HL-60 (cell line): ENCODE results near the gene TRIM17.

ENCODE experiments used
- DNase-seq, 2 experiments: peaks; one replicate each; pipeline ENCODE4 v3.0.0-alpha.2; 2010 to 2020; ENCODE audit warnings: low read depth in 1 of 2, low spot score in 1 of 2
- H3K27ac ChIP-seq: fragments of 250-450 bp; sonication (Bioruptor Pico); replicated peaks from 2 replicates; pipeline ENCODE4 v1.5.1; 2020; ENCODE audit warnings: mild to moderate bottlenecking, moderate library complexity
- H3K27me3 ChIP-seq: fragments of 250-450 bp; sonication (Bioruptor Pico); 2 replicates; pipeline ENCODE4 v1.5.1; 2021; ENCODE audit warnings: mild to moderate bottlenecking, moderate library complexity; ENCODE audit not compliant: insufficient read depth, poor library complexity, severe bottlenecking
- H3K4me3 ChIP-seq: replicated peaks from 2 replicates; pipeline ENCODE4 v1.5.1; 2011; ENCODE audit warnings: mild to moderate bottlenecking, control low read depth, low read length; ENCODE audit not compliant: insufficient read depth
- GABPA ChIP-seq: IDR thresholded peaks from 2 replicates; pipeline ENCODE4 v1.6.1; 2012; ENCODE audit warnings: low read depth
- POLR2AphosphoS5 ChIP-seq: IDR thresholded peaks from 2 replicates; pipeline ENCODE4 v1.6.1; 2012; ENCODE audit warnings: low read depth
- SPI1 ChIP-seq: IDR thresholded peaks from 2 replicates; pipeline ENCODE4 v1.6.1; 2012; ENCODE audit warnings: low read depth, mild to moderate bottlenecking, borderline replicate concordance
- TF ChIP-seq, protein P1 (sequence below): IDR thresholded peaks from one replicate; pipeline ENCODE4 v1.5.1; 2011; ENCODE audit warnings: low read length, control low read depth, inconsistent platforms; ENCODE audit not compliant: insufficient read depth
- TF ChIP-seq, protein P2 (sequence below): IDR thresholded peaks from 2 replicates; pipeline ENCODE4 v1.6.1; 2012; ENCODE audit warnings: low read depth; ENCODE audit not compliant: insufficient replicate concordance

The TRIM17 gene

DNA sequence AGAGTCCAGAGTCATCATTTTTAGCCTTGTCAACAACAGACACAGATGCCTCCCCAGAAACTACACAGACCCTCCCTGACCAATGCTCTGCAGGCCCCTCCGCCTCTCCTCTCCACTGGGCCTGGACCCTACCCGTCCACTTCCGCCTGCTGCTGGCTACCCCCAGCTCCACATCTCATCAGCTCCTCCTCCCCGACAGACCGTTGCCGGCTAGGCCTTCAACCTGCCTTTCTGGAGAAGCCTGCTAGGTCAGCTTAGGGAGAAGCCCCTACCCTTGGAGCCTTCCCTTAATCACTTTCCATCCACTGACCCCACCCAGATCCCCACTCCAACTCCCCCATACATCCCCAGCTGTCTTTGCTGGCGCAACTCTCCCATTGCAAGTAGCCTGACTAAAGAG, 1.4 kb downstream of the TRIM17 start:
- no peak for DNase-seq
- Histone ChIP-seq H3K27me3 (peaks cover 30% of the 10 kb centered on the region), H3K4me3 (no peak overlapping the region), H3K27ac (no peak overlapping the region)
- TF ChIP-seq, protein P1, sequence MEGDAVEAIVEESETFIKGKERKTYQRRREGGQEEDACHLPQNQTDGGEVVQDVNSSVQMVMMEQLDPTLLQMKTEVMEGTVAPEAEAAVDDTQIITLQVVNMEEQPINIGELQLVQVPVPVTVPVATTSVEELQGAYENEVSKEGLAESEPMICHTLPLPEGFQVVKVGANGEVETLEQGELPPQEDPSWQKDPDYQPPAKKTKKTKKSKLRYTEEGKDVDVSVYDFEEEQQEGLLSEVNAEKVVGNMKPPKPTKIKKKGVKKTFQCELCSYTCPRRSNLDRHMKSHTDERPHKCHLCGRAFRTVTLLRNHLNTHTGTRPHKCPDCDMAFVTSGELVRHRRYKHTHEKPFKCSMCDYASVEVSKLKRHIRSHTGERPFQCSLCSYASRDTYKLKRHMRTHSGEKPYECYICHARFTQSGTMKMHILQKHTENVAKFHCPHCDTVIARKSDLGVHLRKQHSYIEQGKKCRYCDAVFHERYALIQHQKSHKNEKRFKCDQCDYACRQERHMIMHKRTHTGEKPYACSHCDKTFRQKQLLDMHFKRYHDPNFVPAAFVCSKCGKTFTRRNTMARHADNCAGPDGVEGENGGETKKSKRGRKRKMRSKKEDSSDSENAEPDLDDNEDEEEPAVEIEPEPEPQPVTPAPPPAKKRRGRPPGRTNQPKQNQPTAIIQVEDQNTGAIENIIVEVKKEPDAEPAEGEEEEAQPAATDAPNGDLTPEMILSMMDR: no peak
- TF ChIP-seq POLR2AphosphoS5: no peak
- no peak for TF ChIP-seq GABPA
- TF ChIP-seq SPI1: no peak
- TF ChIP-seq, protein P2, sequence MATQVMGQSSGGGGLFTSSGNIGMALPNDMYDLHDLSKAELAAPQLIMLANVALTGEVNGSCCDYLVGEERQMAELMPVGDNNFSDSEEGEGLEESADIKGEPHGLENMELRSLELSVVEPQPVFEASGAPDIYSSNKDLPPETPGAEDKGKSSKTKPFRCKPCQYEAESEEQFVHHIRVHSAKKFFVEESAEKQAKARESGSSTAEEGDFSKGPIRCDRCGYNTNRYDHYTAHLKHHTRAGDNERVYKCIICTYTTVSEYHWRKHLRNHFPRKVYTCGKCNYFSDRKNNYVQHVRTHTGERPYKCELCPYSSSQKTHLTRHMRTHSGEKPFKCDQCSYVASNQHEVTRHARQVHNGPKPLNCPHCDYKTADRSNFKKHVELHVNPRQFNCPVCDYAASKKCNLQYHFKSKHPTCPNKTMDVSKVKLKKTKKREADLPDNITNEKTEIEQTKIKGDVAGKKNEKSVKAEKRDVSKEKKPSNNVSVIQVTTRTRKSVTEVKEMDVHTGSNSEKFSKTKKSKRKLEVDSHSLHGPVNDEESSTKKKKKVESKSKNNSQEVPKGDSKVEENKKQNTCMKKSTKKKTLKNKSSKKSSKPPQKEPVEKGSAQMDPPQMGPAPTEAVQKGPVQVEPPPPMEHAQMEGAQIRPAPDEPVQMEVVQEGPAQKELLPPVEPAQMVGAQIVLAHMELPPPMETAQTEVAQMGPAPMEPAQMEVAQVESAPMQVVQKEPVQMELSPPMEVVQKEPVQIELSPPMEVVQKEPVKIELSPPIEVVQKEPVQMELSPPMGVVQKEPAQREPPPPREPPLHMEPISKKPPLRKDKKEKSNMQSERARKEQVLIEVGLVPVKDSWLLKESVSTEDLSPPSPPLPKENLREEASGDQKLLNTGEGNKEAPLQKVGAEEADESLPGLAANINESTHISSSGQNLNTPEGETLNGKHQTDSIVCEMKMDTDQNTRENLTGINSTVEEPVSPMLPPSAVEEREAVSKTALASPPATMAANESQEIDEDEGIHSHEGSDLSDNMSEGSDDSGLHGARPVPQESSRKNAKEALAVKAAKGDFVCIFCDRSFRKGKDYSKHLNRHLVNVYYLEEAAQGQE: no peak

DNA sequence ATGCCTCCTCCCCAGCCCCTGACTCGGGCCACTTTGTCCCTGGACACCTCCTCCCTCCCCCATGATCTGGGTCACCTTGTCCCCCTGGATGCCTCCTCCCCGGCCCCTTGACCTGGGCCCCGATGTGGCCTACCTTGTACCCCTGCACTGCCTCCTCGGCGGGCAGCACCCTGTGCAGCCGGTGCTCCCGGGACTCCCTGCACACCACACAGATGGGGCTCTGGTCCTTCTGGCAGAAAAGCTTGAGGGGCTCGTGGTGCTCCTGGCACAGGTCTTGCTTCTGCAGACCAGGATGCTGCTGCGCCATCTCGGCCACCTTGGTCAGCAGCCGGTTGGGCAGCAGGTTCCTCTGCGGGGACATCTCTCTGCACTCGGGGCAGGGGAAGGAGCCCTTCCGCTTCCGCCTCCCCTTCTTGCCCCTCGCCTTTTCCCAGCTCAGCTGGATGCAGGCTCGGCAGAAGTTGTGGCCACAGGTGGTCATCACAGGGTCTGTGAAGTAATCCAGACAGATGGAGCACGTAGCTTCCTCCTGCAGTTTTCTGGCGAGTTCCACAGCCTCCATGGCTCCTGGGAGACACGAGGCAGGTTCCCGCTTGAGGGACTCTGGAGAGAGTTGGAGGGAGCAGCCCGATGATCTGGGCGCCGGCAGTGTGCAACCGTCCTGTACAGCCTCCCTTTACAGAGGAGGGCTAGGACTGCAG, 2.0 kb downstream of the TRIM17 start:
- TF ChIP-seq GABPA (no peak), SPI1 (no peak), POLR2AphosphoS5 (no peak)
- TF ChIP-seq, protein P1: no peak
- TF ChIP-seq, protein P2: no peak
- no peak overlapping the region for H3K4me3 ChIP-seq
- no peak for DNase-seq
- H3K27me3 ChIP-seq: peaks cover 30% of the 10 kb centered on the region
- no peak overlapping the region for H3K27ac ChIP-seq

DNA sequence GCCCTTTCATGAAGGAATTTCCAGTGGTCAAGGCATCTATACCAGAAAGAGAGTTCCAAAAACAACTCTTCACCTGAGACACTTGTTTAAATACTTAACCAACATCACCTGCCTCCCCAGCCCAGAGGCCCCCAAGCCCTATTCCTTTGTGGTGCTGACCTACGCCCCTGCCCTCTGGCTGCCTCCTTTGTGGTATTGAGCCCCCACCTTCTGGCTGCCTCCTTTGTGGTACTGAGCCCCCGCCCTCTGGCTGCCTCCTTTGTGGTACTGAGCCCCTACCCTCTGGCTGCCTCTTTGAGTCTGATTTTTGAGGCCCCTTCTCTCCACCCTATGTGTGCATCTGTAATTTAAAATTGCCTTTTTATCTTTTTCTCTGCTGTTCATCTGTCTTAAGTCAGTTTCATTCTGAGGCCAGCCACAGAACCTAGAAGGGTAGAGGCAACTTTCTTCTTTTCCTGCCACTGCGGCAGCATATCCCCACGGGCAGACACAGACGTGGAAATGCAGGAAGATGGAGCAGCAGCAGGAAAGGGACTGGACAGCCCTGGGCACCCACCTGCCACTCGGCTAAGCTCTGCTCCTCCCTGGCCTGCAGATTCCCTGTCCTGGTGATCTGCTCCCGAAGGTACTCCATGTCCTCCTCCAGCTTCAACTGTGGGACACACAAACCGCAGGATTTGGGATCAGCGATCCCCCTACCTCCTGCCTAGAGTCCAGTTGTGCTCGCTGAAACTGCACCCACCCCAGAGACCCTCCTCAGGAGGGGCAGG, 3.2 kb downstream of the TRIM17 start:
- TF ChIP-seq, protein P1: no peak
- TF ChIP-seq, protein P2: no peak
- TF ChIP-seq POLR2AphosphoS5 (no peak), SPI1 (no peak), GABPA (no peak)
- DNase-seq: no peak
- Histone ChIP-seq H3K27me3 (peaks cover 26% of the 10 kb centered on the region), H3K27ac (no peak overlapping the region), H3K4me3 (no peak overlapping the region)
